SK-N-SH (cell line): ENCODE measurements around the gene PABPC1L. TPM values are rescaled to one million over a fixed set of nuclear protein-coding genes. Genes with fewer than 3 reads are reported as not detected.

Experiments used
- CTCF ChIA-PET: fragments of 300-600, 350-600 bp; formaldehyde crosslinking; extraction: SDS; loops from one replicate; lab custom pipeline; 2021; lab: Yijun Ruan, JAX
- POLR2A ChIA-PET: fragments of 350-600 bp; sonication (Branson Sonifier 250); formaldehyde crosslinking; extraction: SDS; loops from one replicate; lab custom pipeline; 2020; ENCODE audit warnings: antibody characterized with exemption, inconsistent platforms; lab: Yijun Ruan, JAX
- DNase-seq: peaks from one replicate; pipeline ENCODE4 v3.0.0; 2012
- H2AFZ ChIP-seq: fragments of 200-600 bp; sonication (generic); 2 replicates; pipeline ENCODE4 v1.8.1; 2016; ENCODE audit warnings: antibody characterized with exemption, mild to moderate bottlenecking, low read depth
- H3F3A ChIP-seq: fragments of 200-600 bp; sonication (generic); replicated peaks from 2 replicates; pipeline ENCODE3; 2016; ENCODE audit warnings: antibody characterized with exemption, mild to moderate bottlenecking; ENCODE audit not compliant: insufficient read depth
- H3K27ac ChIP-seq, 2 experiments: fragments of 200-500 bp in 1 of 2; fragments of 200-600 bp in 1 of 2; sonication (Bioruptor generic) in 1 of 2; sonication (generic), shearing (Covaris generic) in 1 of 2; 2 replicates each; pipeline versions ENCODE4 v1.5.1 to v1.6.1; 2014 to 2016; ENCODE audit warnings: low read depth in 2 of 2, inconsistent platforms in 1 of 2, low read length in 1 of 2, mild to moderate bottlenecking in 1 of 2, mixed read lengths in 1 of 2
- H3K27me3 ChIP-seq: fragments of 200-600 bp; sonication (generic), shearing (Covaris generic); 2 replicates; pipeline ENCODE4 v1.6.1; 2016; ENCODE audit warnings: mixed run types; ENCODE audit not compliant: insufficient read depth
- H3K36me3 ChIP-seq, 2 experiments: fragments of 200-500 bp in 1 of 2; fragments of 200-600 bp in 1 of 2; sonication (Bioruptor generic) in 1 of 2; sonication (generic) in 1 of 2; replicated peaks in 1 of 2; 2 replicates each; pipeline versions ENCODE3 to v1.5.1; 2014 to 2016; ENCODE audit warnings: low read length in 1 of 2, mild to moderate bottlenecking in 1 of 2; ENCODE audit not compliant: insufficient read depth in 2 of 2, control insufficient read depth in 1 of 2
- H3K4me1 ChIP-seq, 2 experiments: fragments of 200-500 bp in 1 of 2; fragments of 200-600 bp in 1 of 2; sonication (Bioruptor generic) in 1 of 2; sonication (generic), shearing (Covaris generic) in 1 of 2; 2 replicates each; pipeline versions ENCODE4 v1.5.1 to v1.6.1; 2014 to 2016; ENCODE audit warnings: low read depth in 1 of 2, low read length in 1 of 2, mixed run types in 1 of 2; ENCODE audit not compliant: insufficient read depth in 2 of 2, control insufficient read depth in 1 of 2
- H3K4me2 ChIP-seq: fragments of 200-600 bp; sonication (generic), shearing (Covaris generic); 2 replicates; pipeline ENCODE4 v1.6.1; 2017; ENCODE audit warnings: mixed run types
- H3K4me3 ChIP-seq, 2 experiments: fragments of 200-500 bp in 1 of 2; fragments of 200-600 bp in 1 of 2; sonication (Bioruptor generic) in 1 of 2; sonication (generic), shearing (Covaris generic) in 1 of 2; 2 replicates each; pipeline versions ENCODE4 v1.5.1 to v1.8.1; 2014 to 2016; ENCODE audit warnings: low read depth in 2 of 2, inconsistent platforms in 1 of 2, low read length in 1 of 2, mild to moderate bottlenecking in 1 of 2, mixed read lengths in 1 of 2, moderate library complexity in 1 of 2
- H3K79me2 ChIP-seq: fragments of 200-600 bp; sonication (generic); 2 replicates; pipeline ENCODE4 v1.8.1; 2017; ENCODE audit warnings: mild to moderate bottlenecking; ENCODE audit not compliant: insufficient read depth
- H3K9ac ChIP-seq: fragments of 200-600 bp; sonication (generic); 2 replicates; pipeline ENCODE4 v1.6.1; 2017; ENCODE audit warnings: mixed run types
- H3K9me2 ChIP-seq: fragments of 200-600 bp; sonication (generic); 2 replicates; pipeline ENCODE4 v1.6.1; 2017; ENCODE audit warnings: mixed run types
- H3K9me3 ChIP-seq: fragments of 200-600 bp; sonication (generic); 2 replicates; pipeline ENCODE4 v1.6.1; 2017; ENCODE audit warnings: mixed run types, mild to moderate bottlenecking, moderate library complexity
- H4K20me1 ChIP-seq: fragments of 200-600 bp; sonication (generic); 2 replicates; pipeline ENCODE4 v1.6.1; 2017; ENCODE audit warnings: mild to moderate bottlenecking, mixed run types; ENCODE audit not compliant: insufficient read depth
- CHD2 ChIP-seq: fragments of 150-350 bp; IDR thresholded peaks from 2 replicates; pipeline ENCODE4 v1.6.1; 2018; ENCODE audit warnings: low read length; ENCODE audit not compliant: partially characterized antibody
- FOXM1 ChIP-seq: IDR thresholded peaks from 2 replicates; pipeline ENCODE4 v1.4.0; 2012; ENCODE audit warnings: low read depth, mild to moderate bottlenecking
- IRF3 ChIP-seq: fragments of 150-350 bp; IDR thresholded peaks from 2 replicates; pipeline ENCODE4 v1.6.1; 2016; ENCODE audit warnings: mild to moderate bottlenecking, low read depth, low read length
- JUND ChIP-seq: IDR thresholded peaks from 2 replicates; pipeline ENCODE4 v1.4.0; 2012
- MEF2A ChIP-seq: IDR thresholded peaks from 2 replicates; pipeline ENCODE4 v1.4.0; 2012; ENCODE audit warnings: low read depth, borderline replicate concordance
- MXI1 ChIP-seq: IDR thresholded peaks from 2 replicates; pipeline ENCODE4 v1.6.1; 2012; ENCODE audit warnings: mild to moderate bottlenecking, low read depth, low read length, improper control_type of control experiment
- POLR2AphosphoS5 ChIP-seq: IDR thresholded peaks from 2 replicates; pipeline ENCODE4 v1.6.1; 2012; ENCODE audit warnings: low read depth, low read length
- RAD21 ChIP-seq: IDR thresholded peaks from 2 replicates; pipeline ENCODE4 v1.6.1; 2012; ENCODE audit warnings: mild to moderate bottlenecking, low read length
- RCOR1 ChIP-seq: fragments of 150-350 bp; IDR thresholded peaks from 2 replicates; pipeline ENCODE4 v1.6.1; 2017; ENCODE audit warnings: antibody characterized with exemption, low read length
- RFX5 ChIP-seq: IDR thresholded peaks from 2 replicates; pipeline ENCODE4 v1.6.1; 2012; ENCODE audit warnings: mild to moderate bottlenecking, improper control_type of control experiment, low read length
- TAF1 ChIP-seq: IDR thresholded peaks from 2 replicates; pipeline ENCODE4 v1.6.1; 2012; ENCODE audit warnings: low read depth, mild to moderate bottlenecking, low read length, moderate library complexity, borderline replicate concordance
- USF2 ChIP-seq: fragments of 150-350 bp; IDR thresholded peaks from 2 replicates; pipeline ENCODE4 v1.6.1; 2017; ENCODE audit warnings: antibody characterized with exemption, low read length, low read depth, borderline replicate concordance
- WGBS: methylation state at CpG from one replicate; pipeline ENCODE4 v1.1.6; 2017; ENCODE audit warnings: low lambda C conversion rate; 5-methylcytosine and 5-hydroxymethylcytosine counted together
- polyA plus RNA-seq, 3 experiments: library from polyadenylated mRNA; depleted of rRNA; stranded (reverse); fragments of >200 nt; gene quantifications; 2 replicates each; pipeline ENCODE4 v1.2.3, GENCODE V29; 2012
- TF ChIP-seq, protein P1 (sequence below): IDR thresholded peaks from 2 replicates; pipeline ENCODE4 v1.4.0; 2012; ENCODE audit warnings: low read depth
- TF ChIP-seq, protein P2 (sequence below): IDR thresholded peaks from 2 replicates; pipeline ENCODE4; 2012
- TF ChIP-seq, protein P3 (sequence below): IDR thresholded peaks from 2 replicates; pipeline ENCODE4 v1.4.0; 2012; ENCODE audit warnings: low read depth, borderline replicate concordance

Gene PABPC1L
- polyA plus RNA-seq, 1 of the 3 experiments (the other 2 are of a cell fraction) = 205 TPM

- Histone ChIP-seq H3K9me3 (no peaks in the 10 kb centered on the region), H3K9me2 (no peaks in the 10 kb centered on the region), H4K20me1 (no peaks in the 10 kb centered on the region), H3K79me2 (no peaks in the 10 kb centered on the region), H3K4me2 (no peak overlapping the region), H3K4me1 (no peaks in the 10 kb centered on the region), H3K27ac (no peak overlapping the region), H3K4me3 (no peak overlapping the region), H3K27me3 (no peaks in the 10 kb centered on the region), H2AFZ (no peak overlapping the region), H3K9ac (no peak overlapping the region), H3K36me3 (peaks cover 50 to 54% of the 10 kb centered on the region in 2 experiments), H3F3A (peaks cover 3% of the 10 kb centered on the region)
- 94% methylated on average over 7 of the region's 7 CpGs for WGBS
- CTCF ChIA-PET = no interaction called here
- TF ChIP-seq MXI1 = no peak
- no peak for TF ChIP-seq TAF1
- TF ChIP-seq, protein P1, sequence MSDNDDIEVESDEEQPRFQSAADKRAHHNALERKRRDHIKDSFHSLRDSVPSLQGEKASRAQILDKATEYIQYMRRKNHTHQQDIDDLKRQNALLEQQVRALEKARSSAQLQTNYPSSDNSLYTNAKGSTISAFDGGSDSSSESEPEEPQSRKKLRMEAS = no peak
- TF ChIP-seq POLR2AphosphoS5 = no peak
- TF ChIP-seq RFX5 = no peak
- TF ChIP-seq, protein P2, sequence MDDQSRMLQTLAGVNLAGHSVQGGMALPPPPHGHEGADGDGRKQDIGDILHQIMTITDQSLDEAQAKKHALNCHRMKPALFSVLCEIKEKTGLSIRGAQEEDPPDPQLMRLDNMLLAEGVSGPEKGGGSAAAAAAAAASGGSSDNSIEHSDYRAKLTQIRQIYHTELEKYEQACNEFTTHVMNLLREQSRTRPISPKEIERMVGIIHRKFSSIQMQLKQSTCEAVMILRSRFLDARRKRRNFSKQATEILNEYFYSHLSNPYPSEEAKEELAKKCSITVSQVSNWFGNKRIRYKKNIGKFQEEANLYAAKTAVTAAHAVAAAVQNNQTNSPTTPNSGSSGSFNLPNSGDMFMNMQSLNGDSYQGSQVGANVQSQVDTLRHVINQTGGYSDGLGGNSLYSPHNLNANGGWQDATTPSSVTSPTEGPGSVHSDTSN = no peak
- no peak for TF ChIP-seq IRF3
- TF ChIP-seq, protein P3, sequence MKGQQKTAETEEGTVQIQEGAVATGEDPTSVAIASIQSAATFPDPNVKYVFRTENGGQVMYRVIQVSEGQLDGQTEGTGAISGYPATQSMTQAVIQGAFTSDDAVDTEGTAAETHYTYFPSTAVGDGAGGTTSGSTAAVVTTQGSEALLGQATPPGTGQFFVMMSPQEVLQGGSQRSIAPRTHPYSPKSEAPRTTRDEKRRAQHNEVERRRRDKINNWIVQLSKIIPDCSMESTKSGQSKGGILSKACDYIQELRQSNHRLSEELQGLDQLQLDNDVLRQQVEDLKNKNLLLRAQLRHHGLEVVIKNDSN = no peak
- no peak for TF ChIP-seq MEF2A
- no peak for TF ChIP-seq RCOR1
- no peak for TF ChIP-seq USF2
- no peak for TF ChIP-seq RAD21
- no peak for DNase-seq
- POLR2A ChIA-PET = no interaction called here
Observed at GRCh38 chr20:44983093-44983674, 73.3 kb downstream of the PABPC1L start.

DNA sequence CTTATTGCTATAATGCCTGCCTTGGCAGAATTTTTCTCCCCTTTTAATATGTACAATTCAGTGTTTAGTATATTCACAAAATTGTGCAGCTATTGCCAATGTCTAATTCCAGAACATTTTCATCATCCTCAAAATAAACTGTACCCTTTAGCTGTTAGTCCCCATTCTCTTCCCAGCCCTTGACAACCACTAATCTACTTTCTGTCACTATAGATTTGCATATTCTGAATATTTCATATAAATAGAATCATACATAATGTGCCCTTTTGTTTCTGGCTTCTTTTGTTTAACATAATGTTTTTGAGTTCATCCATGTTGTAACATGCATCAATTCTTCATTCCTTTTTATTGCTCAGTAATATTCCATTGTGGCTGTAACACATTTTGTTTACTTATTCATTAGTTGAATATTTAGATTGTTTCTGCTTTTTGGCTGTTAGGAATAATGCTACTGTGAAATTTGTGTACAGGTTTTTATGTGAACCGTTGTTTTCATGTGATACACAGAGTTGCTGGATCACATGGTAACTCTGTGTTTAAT is 78.8 kb downstream of the PABPC1L start:
- 100% methylated on average over 1 of the region's 1 CpG for WGBS
- Histone ChIP-seq H3K27me3 (no peaks in the 10 kb centered on the region), H3F3A (peaks cover 11% of the 10 kb centered on the region), H3K4me2 (no peak overlapping the region), H2AFZ (no peak overlapping the region), H3K4me3 (no peak overlapping the region), H3K27ac (no peak overlapping the region), H3K79me2 (peaks cover 28% of the 10 kb centered on the region), H3K9me3 (no peaks in the 10 kb centered on the region), H4K20me1 (no peaks in the 10 kb centered on the region), H3K9ac (no peak overlapping the region), H3K4me1 (peaks cover 3 to 12% of the 10 kb centered on the region in 2 experiments; a peak in 3 of 4 replicates), H3K9me2 (no peaks in the 10 kb centered on the region), H3K36me3 (peaks cover 27 to 28% of the 10 kb centered on the region in 2 experiments)
- CTCF ChIA-PET = no interaction called here
- POLR2A ChIA-PET = no interaction called here
- DNase-seq = no peak
- no peak for TF ChIP-seq JUND
- TF ChIP-seq, protein P1 = no peak
- TF ChIP-seq FOXM1 = no peak
- no peak for TF ChIP-seq CHD2
